HCT116 (cell line): Measurements from ENCODE around the gene ACCS. TPM values are rescaled to one million over a fixed set of nuclear protein-coding genes. Genes with fewer than 3 reads are reported as not detected.

ENCODE experiments used
- ATAC-seq: fragments of 200-7000 bp; cut with Tn5 transposase; 2 replicates; pipeline ENCODE4 v1.9.1; 2020; ENCODE audit warnings: mild to moderate bottlenecking, moderate library complexity
- BruUV-seq: library from RNA; stranded (reverse); fragments of 400-500 nt; replicated peaks from 2 replicates; lab custom pipeline; 2021; lab: Mats Ljungman, UMichigan
- CTCF ChIA-PET: fragments of 300-600 bp; sonication (Branson Sonifier 250); formaldehyde crosslinking; loops from one replicate; lab custom pipeline; 2021; ENCODE audit warnings: antibody characterized with exemption; lab: Charles Lee
- POLR2A ChIA-PET: fragments of 300-600, 350-600 bp; sonication (Branson Sonifier 250); formaldehyde crosslinking; loops from one replicate; lab custom pipeline; 2021; ENCODE audit warnings: antibody characterized with exemption; lab: Charles Lee
- RAD21 ChIA-PET, 2 experiments: fragments of 300-600 bp; sonication (Branson Sonifier 250); formaldehyde crosslinking; loops; one replicate each; lab custom pipeline; 2023; ENCODE audit warnings: low total read pairs in 2 of 2; ENCODE audit not compliant: uncharacterized antibody in 2 of 2, unreplicated experiment in 2 of 2, low non-redundant PET in 1 of 2; lab: Charles Lee
- DNase-seq: peaks from one replicate; pipeline ENCODE4 v3.0.0-alpha.2; 2010; ENCODE audit warnings: low read depth, low spot score
- H2AFZ ChIP-seq: fragments of 200-600 bp; shearing (Covaris generic), sonication (generic); 2 replicates; pipeline ENCODE4 v1.6.1; 2017; ENCODE audit warnings: low read depth, mixed run types, mixed read lengths, antibody characterized with exemption, low read length; ENCODE audit not compliant: poor library complexity, severe bottlenecking
- H3K27ac ChIP-seq: 2 replicates; pipeline ENCODE4 v1.5.1; 2012; ENCODE audit warnings: low read depth, low read length
- H3K27me3 ChIP-seq: fragments of 200-600 bp; sonication (generic); 2 replicates; pipeline ENCODE4 v1.6.1; 2016; ENCODE audit warnings: mixed run types, low read length, mixed read lengths; ENCODE audit not compliant: insufficient read depth
- H3K36me3 ChIP-seq, 2 experiments: fragments of 200-500 bp in 1 of 2; fragments of 200-600 bp in 1 of 2; sonication (Bioruptor generic) in 1 of 2; sonication (generic) in 1 of 2; 2 replicates each; pipeline versions ENCODE4 v1.5.1 to v1.6.1; 2014 to 2016; ENCODE audit warnings: low read length in 2 of 2, inconsistent platforms in 1 of 2, mixed read lengths in 1 of 2, mixed run types in 1 of 2; ENCODE audit not compliant: insufficient read depth in 2 of 2, control insufficient read depth in 1 of 2
- H3K4me1 ChIP-seq, 2 experiments: fragments of 200-600 bp in 1 of 2; sonication (generic) in 1 of 2; 2 replicates each; pipeline versions ENCODE4 v1.5.1 to v1.6.1; 2012 to 2017; ENCODE audit warnings: low read length in 2 of 2, inconsistent platforms in 1 of 2, mild to moderate bottlenecking in 1 of 2, mixed read lengths in 1 of 2, mixed run types in 1 of 2, moderate library complexity in 1 of 2; ENCODE audit not compliant: insufficient read depth in 2 of 2, control insufficient read depth in 1 of 2
- H3K4me2 ChIP-seq: fragments of 200-600 bp; sonication (generic); 2 replicates; pipeline ENCODE4 v1.6.1; 2017; ENCODE audit warnings: mixed run types, low read length, mixed read lengths
- H3K4me3 ChIP-seq, 2 experiments: fragments of 200-600 bp in 1 of 2; sonication (generic) in 1 of 2; replicated peaks in 1 of 2; 2 replicates each; pipeline ENCODE4 v1.5.1; 2011 to 2016; ENCODE audit warnings: low read length in 2 of 2, control low read depth in 1 of 2, low read depth in 1 of 2, mild to moderate bottlenecking in 1 of 2, mixed read lengths in 1 of 2, mixed run types in 1 of 2
- H3K79me2 ChIP-seq: fragments of 200-600 bp; sonication (generic); 2 replicates; pipeline ENCODE4 v1.6.1; 2017; ENCODE audit warnings: mild to moderate bottlenecking, mixed run types, low read length, moderate library complexity, mixed read lengths; ENCODE audit not compliant: insufficient read depth
- H3K9ac ChIP-seq: fragments of 200-600 bp; sonication (generic); 2 replicates; pipeline ENCODE4 v1.6.1; 2016; ENCODE audit warnings: low read length, mixed read lengths
- H3K9me2 ChIP-seq: fragments of 200-600 bp; sonication (generic), shearing (Covaris generic); 2 replicates; pipeline ENCODE4 v1.6.1; 2017; ENCODE audit warnings: mixed run types, mild to moderate bottlenecking, moderate library complexity; ENCODE audit not compliant: insufficient read depth
- H3K9me3 ChIP-seq, 2 experiments: fragments of 200-500 bp in 1 of 2; fragments of 200-600 bp in 1 of 2; sonication (Bioruptor generic) in 1 of 2; sonication (generic) in 1 of 2; 2 replicates each; pipeline ENCODE4 v1.6.1; 2014 to 2017; ENCODE audit warnings: low read length in 2 of 2, mixed read lengths in 2 of 2, inconsistent platforms in 1 of 2, low read depth in 1 of 2, mild to moderate bottlenecking in 1 of 2, mixed run types in 1 of 2, moderate library complexity in 1 of 2; ENCODE audit not compliant: control insufficient read depth in 1 of 2, insufficient read depth in 1 of 2
- H4K20me1 ChIP-seq: fragments of 200-600 bp; sonication (generic), shearing (Covaris generic); 2 replicates; pipeline ENCODE4 v1.6.1; 2017; ENCODE audit warnings: mixed run types, mild to moderate bottlenecking, moderate library complexity; ENCODE audit not compliant: insufficient read depth
- CBX3 ChIP-seq: IDR thresholded peaks from 2 replicates; pipeline ENCODE4 v1.6.1; 2012; ENCODE audit warnings: low read depth
- CTCF ChIP-seq, 3 experiments: fragments of 200-600 bp in 1 of 3; sonication (generic) in 1 of 3; IDR thresholded peaks in 2 of 3; conservative IDR thresholded peaks in 1 of 3; 2 replicates each; pipeline ENCODE4 v1.5.1; 2012 to 2017; ENCODE audit warnings: low read depth in 2 of 3, low read length in 2 of 3, antibody characterized with exemption in 1 of 3, borderline replicate concordance in 1 of 3, control low read depth in 1 of 3, mild to moderate bottlenecking in 1 of 3, mixed read lengths in 1 of 3, mixed run types in 1 of 3, moderate library complexity in 1 of 3; ENCODE audit not compliant: insufficient read depth in 1 of 3
- EGR1 ChIP-seq: IDR thresholded peaks from 2 replicates; pipeline ENCODE4 v1.6.1; 2012; ENCODE audit warnings: low read depth
- ELF1 ChIP-seq: IDR thresholded peaks from 2 replicates; pipeline ENCODE4 v1.6.1; 2012; ENCODE audit warnings: low read depth, borderline replicate concordance
- EZH2phosphoT487 ChIP-seq: fragments of 200-600 bp; IDR thresholded peaks from 2 replicates; pipeline ENCODE4 v1.6.1; 2018; ENCODE audit warnings: antibody characterized with exemption, borderline replicate concordance
- JUND ChIP-seq: IDR thresholded peaks from 2 replicates; pipeline ENCODE4 v1.6.1; 2012
- MAX ChIP-seq: IDR thresholded peaks from 2 replicates; pipeline ENCODE4 v1.6.1; 2012
- POLR2AphosphoS5 ChIP-seq: IDR thresholded peaks from 2 replicates; pipeline ENCODE4 v1.6.1; 2011; ENCODE audit warnings: mild to moderate bottlenecking, low read depth, low read length, moderate library complexity
- RAD21 ChIP-seq: IDR thresholded peaks from 2 replicates; pipeline ENCODE4 v1.6.1; 2012; ENCODE audit warnings: low read depth, mild to moderate bottlenecking
- TCF7L2 ChIP-seq: IDR thresholded peaks from 2 replicates; pipeline ENCODE4 v1.7.0; 2011; ENCODE audit warnings: borderline replicate concordance, inconsistent platforms; ENCODE audit not compliant: insufficient read depth, insufficient read length; ENCODE audit errors: extremely low read depth
- ZBTB33 ChIP-seq: IDR thresholded peaks from 2 replicates; pipeline ENCODE4 v1.6.1; 2011; ENCODE audit warnings: mild to moderate bottlenecking, low read length, moderate library complexity; ENCODE audit not compliant: insufficient replicate concordance; ENCODE audit errors: extremely low read depth
- intact Hi-C: fragments of 100-400 bp; cut with micrococcal nuclease; formaldehyde crosslinking; loops from 2 replicates; pipeline ENCODE4 v1.10.0; 2022
- total RNA-seq: library from RNA; stranded (reverse); gene quantifications from one replicate; pipeline ENCODE4 v1.2.1, GENCODE V29; 2021; ENCODE audit not compliant: unreplicated experiment

The ACCS gene
- total RNA-seq, 1 experiment from 2014 or later = 13.2 TPM

GRCh38 chr11:44112091-44112821, 46.2 kb downstream of the ACCS start:
- Histone ChIP-seq H3K4me1 (no peaks in the 10 kb centered on the region), H3K27ac (no peak overlapping the region), H3K36me3 (peaks cover 6 to 13% of the 10 kb centered on the region in 2 experiments; a peak in 2 of 4 replicates), H3K27me3 (no peaks in the 10 kb centered on the region), H2AFZ (no peak overlapping the region), H3K9ac (no peak overlapping the region), H3K79me2 (no peaks in the 10 kb centered on the region; the same call in 1 of the 2 replicates), H3K4me3 (no peak overlapping the region), H3K9me2 (no peaks in the 10 kb centered on the region), H3K9me3 (no peaks in the 10 kb centered on the region), H4K20me1 (no peaks in the 10 kb centered on the region), H3K4me2 (no peak overlapping the region)
- ATAC-seq (no peak), DNase-seq (no peak)
- ChIA-PET CTCF (no interaction called here), RAD21 (no interaction called here), POLR2A (no interaction called here)
- BruUV-seq = no TSS peak
- TF ChIP-seq ELF1 = no peak
- no peak for TF ChIP-seq RAD21
- no peak for TF ChIP-seq MAX
- TF ChIP-seq JUND = no peak
- no peak for TF ChIP-seq TCF7L2
- no peak for TF ChIP-seq CBX3
- no peak for TF ChIP-seq ZBTB33
- no peak for TF ChIP-seq POLR2AphosphoS5
- TF ChIP-seq EGR1 = no peak
- TF ChIP-seq EZH2phosphoT487 = no peak
- no peak for TF ChIP-seq CTCF (IDR thresholded peaks at IDR 0.05 in 2 of 3, conservative IDR thresholded peaks at IDR 0.05 in 1 of 3; ENCODE audit: borderline replicate concordance in 1 of 3, insufficient read depth in 1 of 3, low read depth in 2 of 3, low read length in 2 of 3)
- intact Hi-C loops = no loop called here
